Caco-2 (cell line): ENCODE results near the gene PALLD. TPM values are rescaled to one million over a fixed set of nuclear protein-coding genes. Genes with fewer than 3 reads are reported as not detected.

Source experiments
- BruUV-seq: library from RNA; stranded (reverse); fragments of 400-500 nt; replicated peaks from 2 replicates; lab custom pipeline; 2021; lab: Mats Ljungman, UMichigan
- CTCF ChIA-PET: fragments of 300-600 bp; sonication (Branson Sonifier 250); formaldehyde crosslinking; loops from one replicate; lab custom pipeline; 2022; ENCODE audit warnings: antibody characterized with exemption; lab: Charles Lee
- POLR2A ChIA-PET: fragments of 300-600 bp; sonication (Branson Sonifier 250); formaldehyde crosslinking; loops from one replicate; lab custom pipeline; 2022; ENCODE audit warnings: antibody characterized with exemption; lab: Charles Lee
- DNase-seq, 2 experiments: peaks; one replicate each; pipeline versions ENCODE4 v3.0.0 to v3.0.0-alpha.2; 2020 to 2022
- H3K27me3 ChIP-seq: replicated peaks from 2 replicates; pipeline ENCODE4 v1.6.0; 2011; ENCODE audit warnings: low read length; ENCODE audit not compliant: control insufficient read depth, insufficient read depth
- H3K36me3 ChIP-seq: 2 replicates; pipeline ENCODE4 v1.5.1; 2011; ENCODE audit warnings: low read length; ENCODE audit not compliant: control insufficient read depth, insufficient read depth
- H3K4me1 ChIP-seq: fragments of 250-450 bp; sonication (Bioruptor Pico); 2 replicates; pipeline ENCODE4 v1.5.1; 2020; ENCODE audit warnings: mild to moderate bottlenecking
- H3K4me3 ChIP-seq: 2 replicates; pipeline ENCODE4 v1.5.1; 2011; ENCODE audit warnings: low read depth, mild to moderate bottlenecking, control low read depth, low read length
- H3K9me3 ChIP-seq: fragments of 250-450 bp; sonication (Bioruptor Pico); 2 replicates; pipeline ENCODE4 v1.5.1; 2020; ENCODE audit warnings: mild to moderate bottlenecking, moderate library complexity
- H3K27ac Mint-ChIP-seq: one replicate; pipeline ENCODE4 v1.8.0; 2022; ENCODE audit warnings: mixed read lengths; ENCODE audit not compliant: unreplicated experiment
- H3K27me3 Mint-ChIP-seq: one replicate; pipeline ENCODE4 v1.8.0; 2022; ENCODE audit warnings: mixed read lengths; ENCODE audit not compliant: insufficient read depth, unreplicated experiment
- H3K36me3 Mint-ChIP-seq: one replicate; pipeline ENCODE4 v1.8.0; 2022; ENCODE audit warnings: mild to moderate bottlenecking, mixed read lengths; ENCODE audit not compliant: insufficient read depth, unreplicated experiment
- H3K4me1 Mint-ChIP-seq: one replicate; pipeline ENCODE4 v1.8.0; 2022; ENCODE audit warnings: low read depth, mixed read lengths; ENCODE audit not compliant: unreplicated experiment
- H3K4me3 Mint-ChIP-seq: one replicate; pipeline ENCODE4 v1.8.0; 2022; ENCODE audit warnings: mild to moderate bottlenecking, moderate library complexity, mixed read lengths; ENCODE audit not compliant: unreplicated experiment
- H3K9me3 Mint-ChIP-seq: one replicate; pipeline ENCODE4 v1.8.0; 2022; ENCODE audit warnings: mixed read lengths; ENCODE audit not compliant: unreplicated experiment
- CTCF ChIP-seq, 2 experiments: fragments of 200-600 bp in 1 of 2; IDR thresholded peaks; 1 replicate in 1 of 2; 2 replicates in 1 of 2; pipeline versions ENCODE4 v1.5.1 to v1.8.0; 2011 to 2022; ENCODE audit warnings: antibody characterized with exemption in 1 of 2, control low read depth in 1 of 2, inconsistent platforms in 1 of 2, low read depth in 1 of 2, low read length in 1 of 2, mild to moderate bottlenecking in 1 of 2, moderate library complexity in 1 of 2; ENCODE audit not compliant: insufficient read depth in 1 of 2, severe bottlenecking in 1 of 2, unreplicated experiment in 1 of 2
- intact Hi-C: fragments of 100-400 bp; cut with micrococcal nuclease; formaldehyde crosslinking; loops from one replicate; pipeline ENCODE4 v1.10.0; 2022; ENCODE audit not compliant: unreplicated experiment
- total RNA-seq: library from RNA; stranded (reverse); gene quantifications from 2 replicates; pipeline ENCODE4 v1.2.3, GENCODE V29; 2022

The PALLD gene
- total RNA-seq, 1 experiment from 2014 or later = 12.3 TPM

GRCh38 chr4:168461821-168462220, 35.0 kb upstream of the PALLD start:
- H3K27me3 Mint-ChIP-seq = no peaks in the 10 kb centered on the region
- no peaks in the 10 kb centered on the region for H3K4me1 Mint-ChIP-seq
- no peaks in the 10 kb centered on the region for H3K9me3 ChIP-seq
- intact Hi-C loops = no loop called here
- no peaks in the 10 kb centered on the region for H3K27me3 ChIP-seq
- no peak overlapping the region for H3K4me3 ChIP-seq
- no peak overlapping the region for H3K27ac Mint-ChIP-seq
- no TSS peak for BruUV-seq
- no peaks in the 10 kb centered on the region for H3K4me1 ChIP-seq
- ChIA-PET POLR2A (no interaction called here), CTCF (no interaction called here)
- TF ChIP-seq CTCF (IDR thresholded peaks at IDR 0.05; ENCODE audit: insufficient read depth in 1 of 2, low read depth in 1 of 2, low read length in 1 of 2, severe bottlenecking in 1 of 2, unreplicated experiment in 1 of 2) = no peak
- H3K4me3 Mint-ChIP-seq = no peak overlapping the region
- H3K9me3 Mint-ChIP-seq = no peaks in the 10 kb centered on the region
- no peak for DNase-seq
- H3K36me3 Mint-ChIP-seq = no peaks in the 10 kb centered on the region
- no peaks in the 10 kb centered on the region for H3K36me3 ChIP-seq

- no peak for DNase-seq
- Histone ChIP-seq H3K27me3 (no peaks in the 10 kb centered on the region), H3K9me3 (no peaks in the 10 kb centered on the region), H3K4me1 (no peaks in the 10 kb centered on the region), H3K4me3 (no peak overlapping the region), H3K36me3 (no peaks in the 10 kb centered on the region)
- peaks cover 8% of the 10 kb centered on the region for H3K27me3 Mint-ChIP-seq
- no TSS peak for BruUV-seq
- POLR2A ChIA-PET = no interaction called here
- intact Hi-C loops = no loop called here
- no peak overlapping the region for H3K27ac Mint-ChIP-seq
- CTCF ChIA-PET = no interaction called here
- H3K4me1 Mint-ChIP-seq = no peaks in the 10 kb centered on the region
- TF ChIP-seq CTCF (IDR thresholded peaks at IDR 0.05; ENCODE audit: insufficient read depth in 1 of 2, low read depth in 1 of 2, low read length in 1 of 2, severe bottlenecking in 1 of 2, unreplicated experiment in 1 of 2) = no peak
- no peaks in the 10 kb centered on the region for H3K36me3 Mint-ChIP-seq
- no peaks in the 10 kb centered on the region for H3K9me3 Mint-ChIP-seq
- no peak overlapping the region for H3K4me3 Mint-ChIP-seq
Observed at GRCh38 chr4:168472920-168473319, 23.9 kb upstream of the PALLD start.

- no peak overlapping the region for H3K27ac Mint-ChIP-seq
- peaks cover 12% of the 10 kb centered on the region for H3K27me3 Mint-ChIP-seq
- no peaks in the 10 kb centered on the region for H3K9me3 Mint-ChIP-seq
- no peaks in the 10 kb centered on the region for H3K4me1 ChIP-seq
- POLR2A ChIA-PET = no interaction called here
- H3K4me3 ChIP-seq = no peak overlapping the region
- no peaks in the 10 kb centered on the region for H3K36me3 ChIP-seq
- no peaks in the 10 kb centered on the region for H3K36me3 Mint-ChIP-seq
- no peak overlapping the region for H3K4me3 Mint-ChIP-seq
- TF ChIP-seq CTCF (IDR thresholded peaks at IDR 0.05; ENCODE audit: insufficient read depth in 1 of 2, low read depth in 1 of 2, low read length in 1 of 2, severe bottlenecking in 1 of 2, unreplicated experiment in 1 of 2) = no peak
- BruUV-seq = no TSS peak
- H3K9me3 ChIP-seq = no peaks in the 10 kb centered on the region
- no peaks in the 10 kb centered on the region for H3K4me1 Mint-ChIP-seq
- DNase-seq = no peak
- no peaks in the 10 kb centered on the region for H3K27me3 ChIP-seq
- intact Hi-C loops = no loop called here
- CTCF ChIA-PET = no interaction called here
Observed at GRCh38 chr4:168474660-168475320, 22.1 kb upstream of the PALLD start.
